Stimulated activated naive CD8-positive, alpha-beta T cell treated with anti-CD3 and anti-CD28 coated beads, Interleukin-15, Interleukin-2, amounts not matched to agents 100 ng/mL and 50 ng/mL, for 24 hours (primary cell): ENCODE measurements around the gene IFT81.
"Not testable (repeated sequence)": the region's sequence is repeated elsewhere in the genome, so short reads cannot be mapped to it uniquely, and the experiment has no call there.

ENCODE experiments used
- H3K27ac Mint-ChIP-seq: one replicate; pipeline ENCODE4 v1.8.0; 2021; ENCODE audit warnings: mild to moderate bottlenecking, mixed read lengths
- H3K27me3 Mint-ChIP-seq: one replicate; pipeline ENCODE4 v1.8.0; 2021; ENCODE audit warnings: mixed read lengths
- H3K36me3 Mint-ChIP-seq: one replicate; pipeline ENCODE4 v1.8.0; 2021; ENCODE audit warnings: low read depth, mixed read lengths
- H3K4me1 Mint-ChIP-seq: one replicate; pipeline ENCODE4 v1.8.0; 2021; ENCODE audit warnings: low read depth, mixed read lengths
- H3K4me3 Mint-ChIP-seq: one replicate; pipeline ENCODE4 v1.8.0; 2021; ENCODE audit warnings: mild to moderate bottlenecking, mixed read lengths
- H3K9me3 Mint-ChIP-seq: one replicate; pipeline ENCODE4 v1.8.0; 2021; ENCODE audit warnings: mixed read lengths

The IFT81 gene

GRCh38 chr12:110117210-110117609, 6.9 kb upstream of the IFT81 start:
- not testable (repeated sequence) for H3K9me3 Mint-ChIP-seq, H3K27ac Mint-ChIP-seq, H3K4me1 Mint-ChIP-seq

GRCh38 chr12:110117956-110118685, 6.0 kb upstream of the IFT81 start:
- Mint-ChIP-seq H3K9me3 (no peaks in the 10 kb centered on the region), H3K36me3 (no peaks in the 10 kb centered on the region), H3K27ac (no peak overlapping the region), H3K4me3 (no peak overlapping the region), H3K27me3 (peaks cover 10% of the 10 kb centered on the region), H3K4me1 (no peaks in the 10 kb centered on the region)

More at GRCh38 chr12:110117210-110117609, 6.9 kb upstream of the IFT81 start:
- H3K4me3 Mint-ChIP-seq, H3K36me3 Mint-ChIP-seq, H3K27me3 Mint-ChIP-seq: not testable (repeated sequence)

GRCh38 chr12:110122929-110123328, 1.2 kb upstream of the IFT81 start:
- Mint-ChIP-seq H3K4me3 (no peak overlapping the region), H3K27ac (no peak overlapping the region), H3K27me3 (peaks cover 13% of the 10 kb centered on the region), H3K4me1 (peaks cover 7% of the 10 kb centered on the region), H3K9me3 (no peaks in the 10 kb centered on the region), H3K36me3 (no peaks in the 10 kb centered on the region)

- Mint-ChIP-seq H3K27me3 (peaks cover 13% of the 10 kb centered on the region), H3K4me3 (peak overlapping the region; percentile 47), H3K4me1 (peaks cover 7% of the 10 kb centered on the region), H3K27ac (peak overlapping the region; percentile 78), H3K9me3 (no peaks in the 10 kb centered on the region), H3K36me3 (no peaks in the 10 kb centered on the region)
These were observed 263 bp upstream of the IFT81 start for GRCh38 chr12:110123919-110124268.

GRCh38 chr12:110126557-110126956, 2.4 kb downstream of the IFT81 start:
- H3K27me3 Mint-ChIP-seq: peaks cover 13% of the 10 kb centered on the region
- H3K27ac Mint-ChIP-seq: no peak overlapping the region

GRCh38 chr12:110134691-110135411, 10.7 kb downstream of the IFT81 start:
- Mint-ChIP-seq H3K27ac (no peak overlapping the region), H3K4me1 (peaks cover 8% of the 10 kb centered on the region), H3K36me3 (peaks cover 3% of the 10 kb centered on the region), H3K9me3 (no peaks in the 10 kb centered on the region), H3K4me3 (no peak overlapping the region), H3K27me3 (no peaks in the 10 kb centered on the region)

More at GRCh38 chr12:110126557-110126956, 2.4 kb downstream of the IFT81 start:
- Mint-ChIP-seq H3K9me3 (no peaks in the 10 kb centered on the region), H3K4me3 (no peak overlapping the region), H3K36me3 (no peaks in the 10 kb centered on the region), H3K4me1 (peaks cover 7% of the 10 kb centered on the region)

- Mint-ChIP-seq H3K27me3 (no peaks in the 10 kb centered on the region), H3K36me3 (peaks cover 3% of the 10 kb centered on the region), H3K9me3 (no peaks in the 10 kb centered on the region), H3K4me1 (peaks cover 8% of the 10 kb centered on the region), H3K27ac (no peak overlapping the region), H3K4me3 (no peak overlapping the region)
These were observed 11.6 kb downstream of the IFT81 start for GRCh38 chr12:110135806-110136205.

- Mint-ChIP-seq H3K27ac (no peak overlapping the region), H3K4me3 (no peak overlapping the region), H3K36me3 (peaks cover 3% of the 10 kb centered on the region), H3K4me1 (peaks cover 8% of the 10 kb centered on the region), H3K27me3 (no peaks in the 10 kb centered on the region), H3K9me3 (no peaks in the 10 kb centered on the region)
These were observed 13.6 kb downstream of the IFT81 start for GRCh38 chr12:110137786-110138185.

GRCh38 chr12:110141389-110141788, 17.2 kb downstream of the IFT81 start:
- no peaks in the 10 kb centered on the region for H3K27me3 Mint-ChIP-seq
- H3K36me3 Mint-ChIP-seq: no peaks in the 10 kb centered on the region
- no peaks in the 10 kb centered on the region for H3K9me3 Mint-ChIP-seq
- H3K27ac Mint-ChIP-seq: no peak overlapping the region
- no peaks in the 10 kb centered on the region for H3K4me1 Mint-ChIP-seq
- H3K4me3 Mint-ChIP-seq: no peak overlapping the region

GRCh38 chr12:110146986-110147385, 22.8 kb downstream of the IFT81 start:
- no peaks in the 10 kb centered on the region for H3K27me3 Mint-ChIP-seq

GRCh38 chr12:110149086-110149660, 25.0 kb downstream of the IFT81 start:
- no peak overlapping the region for H3K4me3 Mint-ChIP-seq
- no peak overlapping the region for H3K27ac Mint-ChIP-seq
- peaks cover 8% of the 10 kb centered on the region for H3K4me1 Mint-ChIP-seq
- H3K36me3 Mint-ChIP-seq: peaks cover 4% of the 10 kb centered on the region
- no peaks in the 10 kb centered on the region for H3K27me3 Mint-ChIP-seq
- no peaks in the 10 kb centered on the region for H3K9me3 Mint-ChIP-seq

More at GRCh38 chr12:110146986-110147385, 22.8 kb downstream of the IFT81 start:
- Mint-ChIP-seq H3K4me3 (no peak overlapping the region), H3K9me3 (no peaks in the 10 kb centered on the region), H3K4me1 (peaks cover 8% of the 10 kb centered on the region), H3K36me3 (peaks cover 4% of the 10 kb centered on the region), H3K27ac (no peak overlapping the region)

GRCh38 chr12:110156766-110157165, 32.6 kb downstream of the IFT81 start:
- no peak overlapping the region for H3K4me3 Mint-ChIP-seq
- H3K9me3 Mint-ChIP-seq: peaks cover 9% of the 10 kb centered on the region
- no peaks in the 10 kb centered on the region for H3K27me3 Mint-ChIP-seq
- H3K27ac Mint-ChIP-seq: no peak overlapping the region
- H3K4me1 Mint-ChIP-seq: peaks cover 4% of the 10 kb centered on the region
- H3K36me3 Mint-ChIP-seq: peaks cover 10% of the 10 kb centered on the region

- Mint-ChIP-seq H3K27ac (no peak overlapping the region), H3K9me3 (peaks cover 9% of the 10 kb centered on the region), H3K27me3 (no peaks in the 10 kb centered on the region), H3K36me3 (peaks cover 8% of the 10 kb centered on the region), H3K4me1 (peaks cover 4% of the 10 kb centered on the region), H3K4me3 (no peak overlapping the region)
These were observed 33.4 kb downstream of the IFT81 start for GRCh38 chr12:110157539-110157938.

- no peaks in the 10 kb centered on the region for H3K27me3 Mint-ChIP-seq
- peaks cover 4% of the 10 kb centered on the region for H3K4me1 Mint-ChIP-seq
- peaks cover 8% of the 10 kb centered on the region for H3K36me3 Mint-ChIP-seq
- H3K27ac Mint-ChIP-seq: no peak overlapping the region
- peaks cover 9% of the 10 kb centered on the region for H3K9me3 Mint-ChIP-seq
- no peak overlapping the region for H3K4me3 Mint-ChIP-seq
These were observed 35.6 kb downstream of the IFT81 start for GRCh38 chr12:110159671-110160245.

GRCh38 chr12:110165540-110166159, 41.5 kb downstream of the IFT81 start:
- Mint-ChIP-seq H3K36me3 (peaks cover 3% of the 10 kb centered on the region), H3K27ac (no peak overlapping the region), H3K9me3 (no peaks in the 10 kb centered on the region), H3K4me3 (no peak overlapping the region), H3K4me1 (no peaks in the 10 kb centered on the region), H3K27me3 (no peaks in the 10 kb centered on the region)
